Midbrain (tissue), 1 donor: ENCODE measurements around the gene ATOSB.

ENCODE experiments used
- DNase-seq: peaks from one replicate; lab custom pipeline; 2025; lab: John Stamatoyannopoulos, UW

ATOSB gene

DNA sequence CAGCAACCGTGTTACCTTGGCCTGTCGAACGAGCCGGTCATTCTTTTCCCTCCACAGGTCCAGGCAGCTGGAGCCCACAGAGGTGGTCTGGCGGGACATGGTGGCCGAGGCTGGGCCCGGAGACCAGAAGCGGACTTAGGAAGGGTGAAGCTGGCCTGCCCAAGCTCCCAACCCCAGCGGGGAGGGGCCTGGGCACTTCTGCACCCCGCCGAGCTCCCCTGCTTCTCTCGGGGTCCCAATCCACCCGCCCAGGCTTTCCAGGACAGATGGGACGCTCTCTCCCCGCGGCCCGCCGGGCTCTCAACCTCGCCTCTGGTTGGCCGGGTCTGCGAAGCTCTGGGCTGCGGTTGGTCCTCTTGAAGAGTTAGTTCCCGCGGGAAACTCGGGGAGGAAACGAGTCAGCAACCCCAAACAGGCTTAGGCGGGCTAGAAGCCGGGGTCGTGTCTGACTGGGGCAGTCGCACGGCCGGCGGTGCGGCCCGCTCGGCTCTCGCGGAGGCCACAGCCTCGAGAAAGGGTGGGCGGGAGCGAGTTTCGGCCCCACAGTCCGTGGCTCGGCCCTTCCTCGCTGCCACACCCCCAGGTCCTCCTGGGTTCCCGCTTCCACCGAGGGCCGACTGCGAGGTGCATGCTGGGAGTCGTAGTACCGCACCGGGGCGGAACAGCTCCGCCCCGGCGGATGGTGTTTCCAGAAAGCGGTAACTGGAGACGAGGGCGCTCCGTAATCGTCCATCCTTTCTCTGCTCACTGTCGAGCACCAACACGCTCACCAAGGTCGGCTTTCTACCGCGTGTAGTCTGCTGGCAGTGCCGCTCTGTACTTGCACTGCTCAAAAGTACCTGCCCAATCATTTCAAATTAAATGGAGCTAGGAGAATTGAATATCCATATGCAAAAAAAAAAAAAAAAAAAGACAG is 36.0 kb downstream of the ATOSB start, which contains the start of gene FANCG:
Gene FANCG (minus strand): TSS at position 517 of the 916 bp plus-strand sequence. CDS start 418 bp downstream, at position 99.
- DNase-seq, result peak; percentile 87

DNA sequence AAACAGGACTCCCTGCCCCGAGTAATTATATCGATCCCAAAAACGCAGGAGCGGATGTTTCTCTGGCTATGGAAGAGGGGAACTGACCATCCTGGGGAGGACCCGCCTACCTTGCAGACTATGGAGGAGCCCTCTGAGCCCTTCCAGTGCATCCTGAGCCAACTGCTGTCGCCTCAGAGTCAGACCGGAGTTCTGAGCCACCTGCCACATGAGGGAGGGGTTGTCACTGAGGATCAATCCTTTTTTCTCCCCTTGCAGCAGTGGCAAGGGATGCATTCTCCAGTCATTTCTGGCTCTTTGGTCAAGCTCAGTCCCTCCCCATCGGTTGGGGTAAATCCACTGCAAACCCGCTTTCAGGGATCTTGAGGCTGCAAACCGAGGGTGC is 36.6 kb downstream of the ATOSB start:
- DNase-seq, result no peak

DNA sequence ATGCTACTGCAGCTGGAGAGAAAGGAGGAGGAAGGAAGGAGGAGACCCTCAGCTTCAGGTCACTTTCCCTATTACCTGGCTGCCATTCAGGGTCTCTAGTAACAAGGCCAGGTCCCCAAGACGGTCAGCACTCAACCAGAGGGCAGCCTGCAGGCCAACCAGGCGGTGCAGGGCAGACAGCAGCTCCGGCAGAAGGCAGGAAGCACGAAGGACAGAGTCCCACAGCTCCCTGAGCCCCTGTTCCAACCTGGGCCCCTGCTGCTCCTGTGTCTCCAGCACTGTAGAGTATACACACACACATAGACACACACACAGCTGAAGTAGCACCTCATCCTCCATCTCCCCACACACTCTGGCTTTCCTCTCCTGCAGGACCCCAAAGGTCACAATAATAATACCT is 37.6 kb downstream of the ATOSB start:
- DNase-seq, result no peak

DNA sequence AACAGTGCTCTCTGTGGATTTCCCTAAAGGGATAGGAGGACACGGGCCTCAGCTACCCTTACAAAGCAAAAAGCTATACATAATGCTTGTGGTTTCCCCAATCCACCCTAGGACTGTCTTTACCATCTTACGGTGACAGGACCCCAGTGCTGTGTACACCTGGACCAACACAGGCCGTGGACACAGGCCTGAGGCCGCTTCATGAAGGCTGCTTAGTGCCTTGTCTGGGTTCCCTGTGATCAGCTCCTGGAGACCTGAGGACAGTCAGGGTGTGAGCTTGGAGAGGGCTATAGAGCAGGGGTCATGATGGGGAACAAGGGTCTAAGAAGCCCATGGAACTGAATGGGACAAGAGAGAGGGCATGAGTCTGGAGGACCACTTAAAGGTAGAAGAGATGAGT is 38.8 kb downstream of the ATOSB start:
- no peak for DNase-seq

DNA sequence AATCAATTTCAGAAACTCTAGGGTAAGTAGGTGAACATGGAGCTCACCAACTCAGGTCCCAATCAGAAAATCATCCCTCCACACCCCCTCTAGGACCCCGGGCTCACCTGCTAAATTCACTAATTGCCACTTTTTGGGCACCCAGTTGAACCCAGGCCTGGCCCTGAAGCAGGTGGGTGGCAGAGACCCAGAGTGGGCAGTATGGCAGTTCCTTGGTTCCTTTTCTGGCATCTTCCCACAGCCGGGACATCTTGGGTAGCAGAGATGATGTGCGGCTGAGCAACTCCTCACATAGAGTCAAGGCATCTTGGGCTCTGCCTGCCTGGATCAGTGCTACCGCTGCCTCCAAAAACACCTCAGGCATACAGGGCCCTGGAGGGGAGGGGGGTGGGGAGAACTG is 40.3 kb downstream of the ATOSB start:
- DNase-seq, result no peak

DNA sequence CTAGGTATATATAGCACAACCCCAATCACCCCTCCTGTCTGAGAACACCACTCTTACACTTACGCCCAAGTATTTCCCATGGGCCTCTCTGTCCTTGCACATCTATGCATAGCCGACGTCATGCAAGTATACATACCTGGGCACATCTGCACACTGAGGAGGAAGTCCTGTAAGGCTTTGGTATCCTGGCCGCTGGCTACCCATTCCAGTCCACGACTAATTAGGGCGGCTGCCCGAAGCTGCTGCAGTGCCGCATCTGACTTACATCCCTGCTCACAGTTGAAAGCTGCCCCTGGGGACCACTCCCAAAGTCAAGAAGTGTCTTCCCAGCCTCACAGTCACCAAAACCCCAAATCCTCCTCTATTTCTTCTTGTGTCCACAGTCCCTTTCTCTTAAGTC is 40.9 kb downstream of the ATOSB start:
- DNase-seq, result no peak

DNA sequence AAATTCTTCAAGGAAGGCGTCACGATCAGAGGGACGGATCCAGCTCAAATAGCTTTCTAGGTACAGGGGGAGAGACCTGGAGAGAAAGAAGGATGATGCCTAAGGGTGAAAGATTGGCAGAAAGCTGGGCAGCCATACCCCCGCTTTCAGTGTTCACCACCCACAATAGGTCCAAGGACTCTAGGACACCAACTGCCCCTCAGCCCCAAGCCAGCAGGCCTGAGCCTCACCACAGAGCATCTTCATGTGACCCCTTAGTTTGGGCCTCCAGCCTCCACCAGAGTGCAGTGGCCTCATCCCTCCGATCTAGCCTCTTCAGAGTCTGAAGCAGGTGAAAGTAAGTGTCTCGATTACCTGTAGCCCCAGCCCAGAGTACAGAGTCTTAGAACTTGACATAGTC is 41.5 kb downstream of the ATOSB start:
- no peak for DNase-seq

DNA sequence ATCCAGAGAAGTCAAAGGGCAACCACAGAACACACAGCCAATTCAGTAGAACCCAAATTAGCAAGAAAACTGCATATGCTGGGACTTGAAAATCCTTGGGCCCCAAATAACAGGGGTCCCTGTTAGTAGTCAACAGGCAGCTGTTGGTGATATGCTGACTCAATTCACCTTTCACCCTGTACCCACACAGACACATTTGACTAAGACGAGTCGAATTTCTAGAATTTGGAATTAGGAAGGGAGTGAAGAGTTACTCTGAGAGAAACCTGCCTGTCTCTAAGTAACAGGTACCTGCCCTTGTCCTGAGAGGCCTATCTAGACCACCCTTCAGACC is 42.4 kb downstream of the ATOSB start:
- no peak for DNase-seq

DNA sequence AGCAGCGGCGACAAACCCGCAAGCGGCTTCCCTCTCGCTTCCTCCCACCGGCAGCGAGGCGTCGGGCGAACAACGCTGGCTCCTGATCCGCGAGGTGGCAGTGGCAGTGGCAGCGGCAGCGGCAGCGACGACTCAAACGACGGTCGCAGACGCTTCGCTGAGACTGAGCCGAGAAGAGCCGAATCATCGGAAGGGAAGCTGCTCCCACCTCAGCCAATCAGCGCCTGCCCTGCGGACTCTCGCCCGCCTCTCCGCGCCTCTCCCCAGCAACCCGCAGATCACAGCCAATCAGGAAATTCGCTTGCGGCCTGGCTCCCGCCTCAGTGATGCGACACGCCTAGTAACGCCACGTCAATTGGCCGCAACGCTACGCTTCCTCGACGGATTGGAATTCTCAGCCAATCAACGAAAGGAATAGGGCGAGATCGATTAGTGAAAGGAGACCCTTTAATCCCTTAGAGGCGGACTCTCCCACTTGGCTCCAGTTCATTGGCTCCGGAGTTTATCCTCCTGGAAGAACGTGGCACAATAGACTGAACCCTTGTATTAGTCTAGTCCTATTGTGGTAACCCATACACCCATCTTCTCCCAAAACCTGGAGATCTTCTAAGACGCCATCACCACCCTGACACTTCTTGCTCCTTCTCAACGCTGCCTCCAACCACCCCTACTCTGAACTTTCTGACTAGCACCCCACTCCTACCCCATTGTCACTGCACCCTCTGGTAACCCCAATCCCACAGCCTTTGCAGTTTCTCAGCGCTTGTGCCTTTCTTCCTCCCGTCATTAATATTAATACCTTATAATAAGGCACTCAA is 43.0 kb downstream of the ATOSB start, which contains the start of gene VCP:
Gene VCP (minus strand): TSS at position 165 of the 818 bp plus-strand sequence. CDS start 272 bp downstream, outside the sequence.
- peak; percentile 99 for DNase-seq

DNA sequence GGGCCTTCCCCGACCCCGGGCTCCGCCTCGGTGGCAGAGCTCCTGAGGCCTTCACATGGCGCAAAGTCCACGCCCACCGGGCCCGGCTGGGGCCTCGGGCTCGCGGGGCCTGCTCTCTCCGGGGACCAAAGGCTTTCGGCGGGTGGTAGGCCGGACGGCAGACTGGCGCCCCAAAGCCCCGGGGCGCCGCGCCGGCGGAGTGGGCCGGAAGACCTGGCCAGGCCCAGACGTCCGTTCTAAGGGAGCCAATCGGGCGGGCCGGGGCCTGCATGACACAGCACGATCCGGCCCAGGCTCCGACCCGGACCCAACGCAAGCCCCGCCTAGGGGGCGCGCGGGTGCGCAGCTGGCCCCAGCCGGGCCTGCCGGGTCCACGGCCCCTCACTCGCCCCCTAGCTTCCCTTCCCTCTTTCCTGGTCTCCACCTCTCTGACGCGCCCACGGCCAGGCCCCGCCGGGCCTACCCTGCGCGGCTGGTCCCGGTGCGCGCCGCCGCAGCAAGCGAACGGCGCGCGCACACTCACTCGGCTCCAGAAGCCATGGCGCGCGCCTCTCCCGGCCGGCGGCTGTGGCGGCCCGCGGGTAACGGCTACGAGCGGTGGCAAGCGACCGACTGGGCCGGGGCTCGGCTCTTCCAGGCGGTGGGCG is 43.7 kb downstream of the ATOSB start:
- DNase-seq, result peak; percentile 62

DNA sequence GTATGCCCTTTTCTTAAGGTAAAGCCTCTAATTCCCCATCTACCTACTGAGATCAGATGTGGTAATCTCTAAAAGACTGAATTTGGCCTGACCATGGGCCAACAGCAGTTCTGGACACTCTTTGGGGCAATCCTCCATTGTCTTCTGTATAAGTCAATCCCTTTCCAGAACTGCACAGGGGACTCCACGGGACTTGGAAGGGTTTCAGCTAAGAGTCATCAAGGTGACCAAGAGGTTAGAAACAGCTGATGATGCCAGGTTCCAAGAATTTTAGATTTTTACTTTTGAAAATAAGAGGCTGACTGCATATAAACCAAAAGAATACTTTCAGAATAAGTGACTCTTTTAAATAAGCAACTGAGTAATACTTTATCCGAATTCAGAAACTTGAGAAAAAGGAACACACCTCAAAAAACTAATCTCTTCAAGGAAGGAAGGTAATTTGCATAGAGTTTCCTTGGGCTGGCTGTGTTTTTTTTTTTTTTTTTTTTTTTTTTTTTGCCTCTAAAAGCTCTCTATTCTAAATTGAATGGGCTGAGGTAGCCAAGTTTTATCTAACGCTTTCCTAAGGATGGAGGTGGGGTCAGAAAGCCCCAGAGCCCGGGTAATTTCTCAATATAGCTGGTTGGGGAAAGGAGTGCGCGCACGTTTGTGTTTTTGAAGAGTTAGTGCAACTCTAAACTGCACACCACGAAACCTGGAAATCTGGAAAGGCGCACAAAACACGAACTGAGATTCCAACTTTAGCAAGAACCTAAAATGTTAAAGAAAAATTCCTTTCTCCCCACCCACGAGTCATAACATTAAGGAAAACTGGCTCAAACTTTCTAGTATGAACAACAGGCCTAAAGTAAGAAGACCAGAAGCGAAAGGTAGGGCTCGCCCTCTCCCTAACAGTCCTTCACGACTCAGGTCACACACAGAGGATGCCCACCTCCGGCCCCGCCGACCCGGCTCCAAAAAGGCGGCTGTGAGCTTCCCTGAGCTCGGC is 44.5 kb downstream of the ATOSB start:
- no peak for DNase-seq

DNA sequence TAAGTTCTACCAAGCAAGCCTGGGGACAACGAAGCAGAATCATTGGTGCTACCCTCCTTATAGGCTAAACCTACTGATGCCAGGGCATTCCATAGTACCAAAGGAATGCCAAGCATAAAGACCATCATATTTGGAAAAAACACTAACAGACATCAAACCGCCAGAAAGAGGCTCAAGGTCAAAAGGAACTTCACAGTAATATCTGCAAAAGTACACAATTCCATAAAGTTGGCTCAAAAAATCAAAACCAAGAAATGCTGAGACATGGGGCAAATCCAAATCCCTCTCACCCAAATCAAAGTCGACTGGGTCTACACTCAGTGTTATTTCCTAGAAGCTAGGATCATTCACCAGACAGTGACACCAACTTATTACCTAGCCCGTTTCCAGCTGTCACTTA is 46.6 kb downstream of the ATOSB start:
- DNase-seq, result no peak

DNA sequence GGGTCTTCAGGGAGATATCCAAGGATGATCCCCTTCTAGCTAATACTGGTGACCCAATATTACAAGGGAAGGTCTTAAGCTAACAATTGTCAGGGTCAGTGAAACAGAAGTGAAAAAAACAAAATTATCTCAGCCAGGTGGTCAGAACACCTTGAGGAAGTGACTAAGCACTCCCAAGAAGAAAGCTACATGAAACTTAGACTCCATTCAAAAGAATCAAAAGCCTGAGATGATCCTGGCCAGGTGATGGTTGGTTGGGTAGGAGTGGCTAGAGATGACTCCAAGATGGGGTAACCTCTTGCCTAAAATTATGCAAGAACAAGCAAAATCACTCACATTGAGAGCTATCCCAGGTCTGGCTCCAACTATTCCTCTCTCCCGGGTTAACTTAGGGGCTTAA is 48.6 kb downstream of the ATOSB start:
- no peak for DNase-seq

DNA sequence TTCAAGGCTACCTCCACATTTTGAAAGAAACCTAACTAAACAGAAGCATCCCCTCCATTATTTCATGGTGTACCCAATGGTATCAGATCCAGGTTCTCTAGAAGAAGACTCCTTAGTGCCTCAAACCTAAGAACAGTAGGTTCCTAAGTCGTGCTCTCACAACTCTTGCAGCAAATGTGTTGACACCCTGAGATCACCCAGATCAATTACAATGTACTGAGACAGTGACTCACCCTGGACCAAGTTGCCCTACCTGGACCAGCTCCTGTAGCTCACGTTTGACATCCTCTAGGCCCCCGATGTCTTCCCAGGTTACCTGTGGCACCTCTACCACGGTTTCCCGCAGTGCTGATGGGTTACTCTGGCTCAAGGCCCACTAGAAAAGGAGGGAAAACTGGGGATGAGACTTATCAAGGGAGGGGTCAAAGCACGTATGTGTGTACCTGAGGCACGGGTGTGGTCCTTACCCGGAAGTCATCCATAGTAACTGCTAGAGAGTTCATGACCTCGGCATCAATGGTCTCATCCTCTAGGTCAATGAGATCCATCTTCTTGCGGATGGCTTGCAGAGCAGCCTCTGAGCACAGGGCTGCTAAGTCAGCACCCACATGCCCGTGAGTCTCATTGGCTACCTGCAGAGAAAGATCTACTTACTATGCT is 55.0 kb downstream of the ATOSB start:
- no peak for DNase-seq

DNA sequence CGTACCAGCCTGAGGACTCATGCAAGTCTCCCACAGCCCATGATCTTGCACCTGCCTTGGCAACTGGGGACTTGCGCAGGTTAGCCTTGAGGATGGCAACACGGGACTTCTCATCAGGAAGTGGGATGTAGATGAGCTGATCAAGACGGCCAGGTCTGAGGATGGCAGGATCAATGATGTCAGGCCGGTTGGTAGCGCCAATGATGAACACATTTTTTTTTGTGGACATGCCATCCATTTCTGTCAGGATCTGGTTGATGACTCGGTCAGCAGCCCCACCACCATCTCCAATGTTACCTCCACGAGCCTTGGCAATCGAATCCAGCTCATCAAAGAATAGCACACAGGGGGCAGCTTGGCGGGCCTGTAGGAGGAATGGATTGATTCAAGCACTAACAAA is 56.2 kb downstream of the ATOSB start:
- no peak for DNase-seq

DNA sequence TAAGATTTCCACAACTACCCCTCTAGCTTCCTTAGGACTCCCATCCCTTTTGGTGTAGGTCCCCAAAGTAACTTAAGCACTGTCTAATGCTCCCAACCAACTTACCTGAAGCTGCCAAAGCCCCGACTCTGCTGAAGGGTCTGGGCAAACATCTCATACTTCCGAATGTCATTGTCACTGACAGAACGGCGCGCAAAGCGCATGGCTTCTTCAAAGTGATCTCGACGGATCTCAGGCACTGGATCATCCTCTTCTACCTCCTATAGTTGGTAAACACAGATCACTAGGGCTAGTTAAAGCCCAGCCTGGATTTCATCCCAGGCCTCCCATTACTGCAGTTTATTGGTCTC is 58.4 kb downstream of the ATOSB start:
- no peak for DNase-seq

DNA sequence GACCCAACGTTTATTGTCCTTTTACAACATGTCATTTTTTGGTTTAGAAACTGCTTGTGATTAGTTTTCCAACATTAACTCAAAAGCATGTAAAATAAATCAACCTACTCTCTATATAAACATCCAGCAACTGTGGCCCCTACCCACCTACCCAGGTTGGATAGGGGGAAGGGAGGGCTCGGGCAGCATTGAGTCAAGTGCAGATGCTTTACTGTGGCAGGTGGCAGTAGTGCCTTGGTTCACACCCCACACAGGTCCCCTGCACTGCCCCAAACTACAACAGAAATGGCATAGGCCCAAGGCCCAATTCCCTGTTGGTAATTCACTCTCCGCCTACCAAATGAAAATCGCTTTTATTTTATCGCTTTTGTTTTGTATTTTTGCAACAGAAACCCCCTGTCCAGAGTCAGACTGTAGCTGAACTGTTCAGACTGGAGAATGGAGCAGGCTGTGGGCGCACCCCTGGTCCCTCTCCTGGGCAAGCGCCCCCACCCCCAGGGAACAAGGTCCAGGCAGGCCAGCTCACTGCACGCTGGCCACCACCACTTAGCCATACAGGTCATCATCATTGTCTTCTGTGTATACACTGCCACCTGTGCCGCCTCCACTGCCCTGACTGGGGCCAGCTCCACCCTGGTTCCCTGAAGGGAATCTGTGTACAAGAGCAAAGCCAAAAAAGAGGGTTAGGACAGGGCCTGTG is 58.9 kb downstream of the ATOSB start:
- DNase-seq, result no peak

DNA sequence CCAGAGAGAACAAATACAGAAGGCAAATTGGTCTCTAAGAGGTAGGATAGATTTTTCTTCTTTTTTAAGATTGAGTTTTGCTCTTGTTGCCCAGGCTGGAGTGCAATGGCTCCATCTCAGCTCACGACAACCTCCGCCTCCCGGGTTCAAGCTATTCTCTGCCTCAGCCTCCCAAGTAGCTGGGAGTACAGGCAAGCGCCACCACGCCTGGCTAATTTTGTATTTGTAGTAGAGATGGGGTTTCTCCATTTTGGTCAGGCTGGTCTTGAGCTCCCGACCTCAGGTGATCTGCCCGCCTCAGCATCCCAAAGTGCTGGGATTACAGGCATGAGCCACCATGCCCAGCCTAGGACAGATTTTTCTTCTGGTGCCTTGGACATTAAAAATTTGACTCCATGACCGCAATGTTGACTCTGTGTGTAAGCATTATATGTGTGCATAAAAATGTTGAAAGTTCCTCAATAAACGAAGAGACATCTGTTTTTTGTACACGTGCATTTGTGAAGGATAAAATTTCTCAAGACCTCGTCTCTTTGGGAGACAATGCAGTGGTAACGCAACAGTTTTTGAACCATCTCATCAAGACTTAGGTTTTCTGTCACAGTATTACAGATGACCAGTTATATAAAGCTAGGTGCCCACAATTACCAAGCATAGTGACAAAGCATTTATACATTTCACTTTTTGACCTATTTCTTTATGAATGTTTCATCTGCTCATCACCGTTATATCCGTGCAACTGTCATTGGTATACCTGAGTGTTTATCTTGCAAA is 60.6 kb downstream of the ATOSB start:
- no peak for DNase-seq

DNA sequence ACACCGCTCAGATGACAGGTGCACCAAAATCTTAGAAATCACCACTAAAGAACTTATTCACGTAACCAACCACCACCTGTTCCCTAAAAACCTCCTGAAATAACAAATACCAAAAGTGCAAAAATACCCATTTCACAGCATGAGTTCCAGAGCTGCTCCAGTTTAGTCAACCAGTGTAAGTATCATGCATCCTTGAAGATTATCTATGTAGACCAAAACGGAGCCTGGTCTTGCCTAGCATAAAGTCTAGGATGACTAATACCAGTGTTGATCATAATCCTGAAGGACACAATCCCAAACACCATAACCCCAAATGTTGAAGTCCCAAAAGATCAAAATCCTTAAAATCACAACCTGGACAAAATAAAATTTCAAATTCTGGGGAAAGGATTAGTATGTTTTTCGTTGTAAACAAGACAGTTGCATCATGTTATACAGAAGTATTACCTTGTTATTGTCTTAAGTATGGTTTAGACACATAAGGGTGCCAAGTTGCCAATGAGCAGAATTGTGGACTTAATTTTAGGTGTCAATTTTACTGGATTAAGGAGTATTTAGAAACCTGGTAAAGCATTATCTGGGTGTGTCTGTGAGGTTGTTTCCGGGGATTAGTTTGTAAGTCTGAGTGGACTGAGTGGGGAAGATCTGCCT is 61.4 kb downstream of the ATOSB start:
- no peak for DNase-seq
